HG03558 (cell line): ENCODE measurements around the gene PPTC7.
"Not testable (repeated sequence)": the region's sequence is repeated elsewhere in the genome, so short reads cannot be mapped to it uniquely, and the experiment has no call there.

Experiments used
- ATAC-seq: cut with Tn5 transposase; IDR thresholded peaks from one replicate; pipeline ENCODE4 v1.9.1; 2021; ENCODE audit warnings: moderate number of reproducible peaks; ENCODE audit not compliant: unreplicated experiment; ENCODE audit errors: extremely low read depth

Gene PPTC7

GRCh38 chr12:110583137-110584059, at the start of gene PPTC7:
Gene PPTC7 (minus strand): TSS chr12:110583318. CDS start chr12:110583031, 287 bp downstream.
- peak; percentile 53 for ATAC-seq

- no peak for ATAC-seq
Observed at GRCh38 chr12:110627500-110628195, 44.5 kb upstream of the PPTC7 start.

GRCh38 chr12:110622582-110622981, 39.5 kb upstream of the PPTC7 start:
- no peak for ATAC-seq

GRCh38 chr12:110619534-110619953, 36.4 kb upstream of the PPTC7 start:
- peak; percentile 52 for ATAC-seq

- ATAC-seq: no peak
Observed at GRCh38 chr12:110616471-110617115, 33.5 kb upstream of the PPTC7 start.

- no peak for ATAC-seq
Observed at GRCh38 chr12:110615171-110615570, 32.1 kb upstream of the PPTC7 start.

- ATAC-seq: peak; percentile 74
Observed at GRCh38 chr12:110613771-110614684, 30.9 kb upstream of the PPTC7 start, which contains the start of gene TCTN1. Gene TCTN1 (plus strand): TSS chr12:110614129. CDS start chr12:110614183, 54 bp downstream.

- ATAC-seq: no peak
Observed at GRCh38 chr12:110613071-110613770, 30.1 kb upstream of the PPTC7 start.

- ATAC-seq: no peak
Observed at GRCh38 chr12:110606253-110606611, 23.1 kb upstream of the PPTC7 start.

- ATAC-seq: not testable (repeated sequence)
Observed at GRCh38 chr12:110602085-110602814, 19.1 kb upstream of the PPTC7 start.

- no peak for ATAC-seq
Observed at GRCh38 chr12:110600254-110600653, 17.1 kb upstream of the PPTC7 start.

- no peak for ATAC-seq
Observed at GRCh38 chr12:110599334-110599733, 16.2 kb upstream of the PPTC7 start.

- ATAC-seq: no peak
Observed at GRCh38 chr12:110597885-110598284, 14.8 kb upstream of the PPTC7 start.

GRCh38 chr12:110592919-110593318, 9.8 kb upstream of the PPTC7 start:
- not testable (repeated sequence) for ATAC-seq

GRCh38 chr12:110592078-110592477, 9.0 kb upstream of the PPTC7 start:
- no peak for ATAC-seq

- no peak for ATAC-seq
Observed at GRCh38 chr12:110591451-110592051, 8.4 kb upstream of the PPTC7 start.

- peak; percentile 43 for ATAC-seq
Observed at GRCh38 chr12:110590806-110591326, 7.7 kb upstream of the PPTC7 start.

GRCh38 chr12:110590059-110590458, 6.9 kb upstream of the PPTC7 start:
- no peak for ATAC-seq
